ENCODE measurements around the gene TMEM182.

TMEM182 gene

GRCh38 chr2:102815285-102815684, 53.5 kb downstream of the TMEM182 start:
- Histone ChIP-seq H3K27ac (ENCODE audit: extremely low read depth, low read depth, low read length) (no peak overlapping the region), H3K36me3 (ENCODE audit: control insufficient read depth in 2 of 2, insufficient read depth in 1 of 2, low read length in 2 of 2) (no peaks in the 10 kb centered on the region), H3K9me3 (ENCODE audit: control insufficient read depth, insufficient read depth, low read depth, low read length) (no peaks in the 10 kb centered on the region), H3K4me1 (ENCODE audit: control insufficient read depth, insufficient read depth, low read length) (no peaks in the 10 kb centered on the region), H3K4me3 (ENCODE audit: low read depth, low read length) (no peak overlapping the region)
- TF ChIP-seq ZNF121 (tag by site-specific recombination; IDR thresholded peaks at IDR 0.05) = no peak
- no peak for TF ChIP-seq GLIS2 (tag by site-specific recombination; IDR thresholded peaks at IDR 0.05)
- TF ChIP-seq ZNF18 (tag by site-specific recombination; IDR thresholded peaks at IDR 0.05) = no peak
- TF ChIP-seq SCRT1 (tag by site-specific recombination; IDR thresholded peaks at IDR 0.05; ENCODE audit: borderline replicate concordance) = no peak
- ChIA-PET POLR2A (no interaction called here), CTCF (interaction anchor here (4.1 kb wide), 1 partner anchor 9 kb away, joined by 15 read pairs; no protein-coding TSS in a partner anchor)

GRCh38 chr2:102826904-102827303, 65.1 kb downstream of the TMEM182 start:
- Histone ChIP-seq H3K36me3 (ENCODE audit: control insufficient read depth in 2 of 2, insufficient read depth in 1 of 2, low read length in 2 of 2) (no peaks in the 10 kb centered on the region), H3K4me3 (ENCODE audit: low read depth, low read length) (no peak overlapping the region), H3K27ac (ENCODE audit: extremely low read depth, low read depth, low read length) (no peak overlapping the region), H3K9me3 (ENCODE audit: control insufficient read depth, insufficient read depth, low read depth, low read length) (no peaks in the 10 kb centered on the region; the same call in 1 of the 2 replicates), H3K4me1 (ENCODE audit: control insufficient read depth, insufficient read depth, low read length) (peaks cover 9% of the 10 kb centered on the region; the same call in 1 of the 2 replicates)
- CTCF ChIA-PET = interaction anchor here (0.7 to 3.1 kb wide), 4 partner anchors 14 to 74 kb away, joined by 4 to 26 read pairs (median 4); no protein-coding TSS in a partner anchor
- POLR2A ChIA-PET = no interaction called here
- TF ChIP-seq ZNF660 (tag by site-specific recombination; IDR thresholded peaks at IDR 0.05) (0 out of 2 replicates have a peak, but pooled peaks have one; percentile 18), ZNF544 (tag by site-specific recombination; IDR thresholded peaks at IDR 0.05) (no peak), TRIM28 (IDR thresholded peaks at IDR 0.05; ENCODE audit: borderline replicate concordance, low read length) (0 out of 2 replicates have a peak, but pooled peaks have one; percentile 32), ZNF530 (tag by site-specific recombination; IDR thresholded peaks at IDR 0.05; ENCODE audit: low read depth) (no peak), PRDM10 (tag by site-specific recombination; IDR thresholded peaks at IDR 0.05) (peak; percentile 23; the same call in 1 of the 2 replicates), ZNF426 (tag by site-specific recombination; IDR thresholded peaks at IDR 0.05) (no peak), ZBTB44 (tag by site-specific recombination; IDR thresholded peaks at IDR 0.05) (peak; percentile 67; the same call in 1 of the 2 replicates)

GRCh38 chr2:102832789-102833188, 71.0 kb downstream of the TMEM182 start:
- Histone ChIP-seq H3K4me3 (ENCODE audit: low read depth, low read length) (no peak overlapping the region), H3K4me1 (ENCODE audit: control insufficient read depth, insufficient read depth, low read length) (no peaks in the 10 kb centered on the region), H3K9me3 (ENCODE audit: control insufficient read depth, insufficient read depth, low read depth, low read length) (no peaks in the 10 kb centered on the region; the same call in 1 of the 2 replicates), H3K36me3 (ENCODE audit: control insufficient read depth in 2 of 2, insufficient read depth in 1 of 2, low read length in 2 of 2) (no peaks in the 10 kb centered on the region), H3K27ac (ENCODE audit: extremely low read depth, low read depth, low read length) (no peak overlapping the region)
- POLR2A ChIA-PET = no interaction called here
- TF ChIP-seq ZSCAN16 (tag by site-specific recombination; IDR thresholded peaks at IDR 0.05) = no peak
- CTCF ChIA-PET = interaction anchor here (0.5 to 1.1 kb wide), 3 partner anchors 9 to 26 kb away, joined by 3 to 4 read pairs (median 3); no protein-coding TSS in a partner anchor

Measured in HEK293 (cell line).